Ovary (tissue), 3 donors: ENCODE measurements around the gene CRIP1.

Experiments
- CTCF ChIP-seq, 3 donors: fragments of 450-650 bp in 2 of 3; fragments of 200-600 bp in 1 of 3; IDR thresholded peaks; one replicate each; pipeline versions ENCODE4 v1.5.1 to v1.8.0; 2016 to 2022; ENCODE audit warnings: antibody characterized with exemption in 3 of 3, mild to moderate bottlenecking in 1 of 3
- EP300 ChIP-seq: sonication (generic); formaldehyde crosslinking; IDR thresholded peaks from one replicate; pipeline ENCODE4 v1.6.1; 2017; ENCODE audit warnings: antibody characterized with exemption
- POLR2A ChIP-seq: fragments of 450-650 bp; IDR thresholded peaks from one replicate; pipeline ENCODE4 v1.6.1; 2017; ENCODE audit warnings: antibody characterized with exemption, mild to moderate bottlenecking, moderate library complexity
- donor health status: DM: no; HTN: no; CAD: no.

- TF ChIP-seq EP300 (no peak), POLR2A (no peak), CTCF (IDR thresholded peaks at IDR 0.05) (no peak)
Observed at GRCh38 chr14:105445290-105445689, 41.4 kb upstream of the CRIP1 start.
